Measurements from ENCODE around the gene GPR149. TPM values are rescaled to one million over a fixed set of nuclear protein-coding genes. Genes with fewer than 3 reads are reported as not detected.

GPR149 gene
- total RNA-seq, 1 donor from 2014 or later = not detected

GRCh38 chr3:154398084-154398967, 31.7 kb downstream of the GPR149 start:
- Mint-ChIP-seq H3K9me3 (ENCODE audit: unreplicated experiment) (no peaks in the 10 kb centered on the region), H3K4me1 (ENCODE audit: unreplicated experiment) (no peaks in the 10 kb centered on the region), H3K27me3 (ENCODE audit: unreplicated experiment) (no peaks in the 10 kb centered on the region), H3K4me3 (ENCODE audit: unreplicated experiment) (no peak overlapping the region), H3K27ac (ENCODE audit: unreplicated experiment) (no peak overlapping the region), H3K36me3 (ENCODE audit: low read depth, unreplicated experiment) (no peaks in the 10 kb centered on the region)
- no peak for DNase-seq (ENCODE audit: low spot score)
- no peak for TF ChIP-seq CTCF (IDR thresholded peaks at IDR 0.05; ENCODE audit: unreplicated experiment)

GRCh38 chr3:154389861-154390260, 40.1 kb downstream of the GPR149 start:
- no peak for DNase-seq (ENCODE audit: low spot score)
- no peaks in the 10 kb centered on the region for H3K9me3 Mint-ChIP-seq (ENCODE audit: unreplicated experiment)
- H3K27ac Mint-ChIP-seq (ENCODE audit: unreplicated experiment) = no peak overlapping the region
- H3K36me3 Mint-ChIP-seq (ENCODE audit: low read depth, unreplicated experiment) = no peaks in the 10 kb centered on the region
- TF ChIP-seq CTCF (IDR thresholded peaks at IDR 0.05; ENCODE audit: unreplicated experiment) = no peak
- H3K4me1 Mint-ChIP-seq (ENCODE audit: unreplicated experiment) = no peaks in the 10 kb centered on the region
- H3K27me3 Mint-ChIP-seq (ENCODE audit: unreplicated experiment) = no peaks in the 10 kb centered on the region
- no peak overlapping the region for H3K4me3 Mint-ChIP-seq (ENCODE audit: unreplicated experiment)

- Mint-ChIP-seq H3K4me1 (ENCODE audit: unreplicated experiment) (no peaks in the 10 kb centered on the region), H3K4me3 (ENCODE audit: unreplicated experiment) (no peak overlapping the region), H3K36me3 (ENCODE audit: low read depth, unreplicated experiment) (no peaks in the 10 kb centered on the region), H3K27me3 (ENCODE audit: unreplicated experiment) (no peaks in the 10 kb centered on the region), H3K9me3 (ENCODE audit: unreplicated experiment) (no peaks in the 10 kb centered on the region), H3K27ac (ENCODE audit: unreplicated experiment) (no peak overlapping the region)
- no peak for TF ChIP-seq CTCF (IDR thresholded peaks at IDR 0.05; ENCODE audit: unreplicated experiment)
- DNase-seq (ENCODE audit: low spot score) = no peak
Observed at GRCh38 chr3:154384479-154384878, 45.5 kb downstream of the GPR149 start.

- no peak for DNase-seq (ENCODE audit: low spot score)
- no peaks in the 10 kb centered on the region for H3K27me3 Mint-ChIP-seq (ENCODE audit: unreplicated experiment)
- TF ChIP-seq CTCF (IDR thresholded peaks at IDR 0.05; ENCODE audit: unreplicated experiment) = no peak
- H3K4me1 Mint-ChIP-seq (ENCODE audit: unreplicated experiment) = no peaks in the 10 kb centered on the region
- no peaks in the 10 kb centered on the region for H3K36me3 Mint-ChIP-seq (ENCODE audit: low read depth, unreplicated experiment)
- no peaks in the 10 kb centered on the region for H3K9me3 Mint-ChIP-seq (ENCODE audit: unreplicated experiment)
- no peak overlapping the region for H3K27ac Mint-ChIP-seq (ENCODE audit: unreplicated experiment)
- no peak overlapping the region for H3K4me3 Mint-ChIP-seq (ENCODE audit: unreplicated experiment)
Observed at GRCh38 chr3:154378311-154378710, 51.7 kb downstream of the GPR149 start.

- Mint-ChIP-seq H3K36me3 (ENCODE audit: low read depth, unreplicated experiment) (no peaks in the 10 kb centered on the region), H3K4me3 (ENCODE audit: unreplicated experiment) (no peak overlapping the region), H3K27me3 (ENCODE audit: unreplicated experiment) (no peaks in the 10 kb centered on the region), H3K27ac (ENCODE audit: unreplicated experiment) (no peak overlapping the region), H3K9me3 (ENCODE audit: unreplicated experiment) (no peaks in the 10 kb centered on the region), H3K4me1 (ENCODE audit: unreplicated experiment) (peaks cover 4% of the 10 kb centered on the region)
- DNase-seq (ENCODE audit: low spot score) = no peak
- no peak for TF ChIP-seq CTCF (IDR thresholded peaks at IDR 0.05; ENCODE audit: unreplicated experiment)
Observed at GRCh38 chr3:154367221-154367620, 62.8 kb downstream of the GPR149 start.

All from endothelial cell (in vitro differentiated cells).